Neural cell (in vitro differentiated cells): ENCODE data around the gene ZWILCH.
"Not testable (repeated sequence)": the region's sequence is repeated elsewhere in the genome, so short reads cannot be mapped to it uniquely, and the experiment has no call there.

Experiments
- CTCF ChIP-seq: fragments of 450-650 bp; IDR thresholded peaks from 2 replicates; pipeline ENCODE4 v1.5.1; 2014; ENCODE audit warnings: antibody characterized with exemption, mild to moderate bottlenecking, moderate library complexity; ENCODE audit not compliant: poor library complexity, severe bottlenecking
- EP300 ChIP-seq: fragments of 450-650 bp; conservative IDR thresholded peaks from 2 replicates; pipeline ENCODE4 v1.6.1; 2014; ENCODE audit warnings: antibody characterized with exemption, mild to moderate bottlenecking, moderate library complexity; ENCODE audit not compliant: poor library complexity, severe bottlenecking
- EZH2 ChIP-seq: fragments of 200-600, 300-800 bp; shearing (Covaris generic), sonication (generic); IDR thresholded peaks from 2 replicates; pipeline ENCODE4 v1.6.1; 2014; ENCODE audit warnings: antibody characterized with exemption, low read length, borderline replicate concordance, mild to moderate bottlenecking; ENCODE audit not compliant: insufficient read depth, poor library complexity, severe bottlenecking
- MXI1 ChIP-seq: fragments of 450-650 bp; conservative IDR thresholded peaks from 2 replicates; pipeline ENCODE4 v1.6.1; 2014; ENCODE audit warnings: antibody characterized with exemption, mild to moderate bottlenecking; ENCODE audit not compliant: poor library complexity, severe bottlenecking
- POLR2AphosphoS5 ChIP-seq: IDR thresholded peaks from 2 replicates; pipeline ENCODE4 v1.6.1; 2012
- RAD21 ChIP-seq: fragments of 450-650 bp; conservative IDR thresholded peaks from 2 replicates; pipeline ENCODE4 v1.6.1; 2014; ENCODE audit warnings: antibody characterized with exemption, mild to moderate bottlenecking, moderate library complexity
- REST ChIP-seq: IDR thresholded peaks from 2 replicates; pipeline ENCODE4 v1.6.1; 2012; ENCODE audit warnings: borderline replicate concordance
- TAF1 ChIP-seq: IDR thresholded peaks from 2 replicates; pipeline ENCODE4 v1.6.1; 2012; ENCODE audit warnings: low read depth

GRCh38 chr15:66589429-66589828 lies 84.3 kb downstream of the ZWILCH start:
- not testable (repeated sequence) for TF ChIP-seq POLR2AphosphoS5, CTCF, RAD21, EP300, REST, TAF1, EZH2, MXI1
